Choroid plexus epithelial cell (primary cell): Measurements from ENCODE around the gene AGA.

Experiments
- DNase-seq: peaks from one replicate; pipeline ENCODE4 v3.0.0-alpha.2; 2010; ENCODE audit warnings: low read depth
- H3K4me3 ChIP-seq: 2 replicates; pipeline ENCODE4 v1.5.1; 2011; ENCODE audit warnings: low read depth, mild to moderate bottlenecking, control low read depth, low read length, moderate library complexity
- TF ChIP-seq, protein P1 (sequence below): conservative IDR thresholded peaks from 2 replicates; pipeline ENCODE4 v1.5.1; 2011; ENCODE audit warnings: low read depth, mild to moderate bottlenecking, control low read depth, inconsistent platforms, low read length, moderate library complexity

The AGA gene

DNA sequence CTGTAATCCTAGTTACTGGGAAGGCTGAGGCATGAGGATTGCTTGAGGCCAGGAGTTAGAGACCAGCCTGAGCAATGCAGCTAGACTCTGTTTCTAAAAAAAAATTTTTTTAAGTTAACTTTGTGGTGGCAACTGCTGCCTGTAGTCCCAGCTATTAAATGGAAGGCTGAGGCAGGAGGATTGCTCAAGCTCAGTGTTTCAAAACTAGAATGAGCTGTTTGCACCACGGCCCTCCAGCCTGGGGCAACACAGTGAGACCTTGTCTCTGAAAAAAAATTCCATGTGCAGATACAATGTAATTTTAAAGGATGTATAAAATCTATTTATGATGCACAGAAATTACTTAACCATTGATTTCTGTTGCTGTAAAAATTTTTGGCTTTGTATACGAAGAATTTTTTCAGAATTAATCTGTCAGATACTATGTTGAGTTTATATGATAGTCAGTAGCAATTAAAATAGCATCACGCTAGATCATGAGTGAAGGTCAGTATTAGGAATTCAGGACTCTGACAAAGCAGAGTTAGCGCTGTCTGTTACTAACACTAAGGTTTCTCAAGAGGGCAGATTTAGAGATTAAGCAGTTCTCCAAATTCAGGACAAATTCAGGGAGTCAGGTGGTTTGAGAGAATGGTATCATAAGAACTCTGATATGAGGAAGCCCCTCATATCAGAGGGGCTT is 8.3 kb upstream of the AGA start:
- no peak overlapping the region for H3K4me3 ChIP-seq
- TF ChIP-seq, protein P1, sequence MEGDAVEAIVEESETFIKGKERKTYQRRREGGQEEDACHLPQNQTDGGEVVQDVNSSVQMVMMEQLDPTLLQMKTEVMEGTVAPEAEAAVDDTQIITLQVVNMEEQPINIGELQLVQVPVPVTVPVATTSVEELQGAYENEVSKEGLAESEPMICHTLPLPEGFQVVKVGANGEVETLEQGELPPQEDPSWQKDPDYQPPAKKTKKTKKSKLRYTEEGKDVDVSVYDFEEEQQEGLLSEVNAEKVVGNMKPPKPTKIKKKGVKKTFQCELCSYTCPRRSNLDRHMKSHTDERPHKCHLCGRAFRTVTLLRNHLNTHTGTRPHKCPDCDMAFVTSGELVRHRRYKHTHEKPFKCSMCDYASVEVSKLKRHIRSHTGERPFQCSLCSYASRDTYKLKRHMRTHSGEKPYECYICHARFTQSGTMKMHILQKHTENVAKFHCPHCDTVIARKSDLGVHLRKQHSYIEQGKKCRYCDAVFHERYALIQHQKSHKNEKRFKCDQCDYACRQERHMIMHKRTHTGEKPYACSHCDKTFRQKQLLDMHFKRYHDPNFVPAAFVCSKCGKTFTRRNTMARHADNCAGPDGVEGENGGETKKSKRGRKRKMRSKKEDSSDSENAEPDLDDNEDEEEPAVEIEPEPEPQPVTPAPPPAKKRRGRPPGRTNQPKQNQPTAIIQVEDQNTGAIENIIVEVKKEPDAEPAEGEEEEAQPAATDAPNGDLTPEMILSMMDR, result no peak
- peak; percentile 23 for DNase-seq

DNA sequence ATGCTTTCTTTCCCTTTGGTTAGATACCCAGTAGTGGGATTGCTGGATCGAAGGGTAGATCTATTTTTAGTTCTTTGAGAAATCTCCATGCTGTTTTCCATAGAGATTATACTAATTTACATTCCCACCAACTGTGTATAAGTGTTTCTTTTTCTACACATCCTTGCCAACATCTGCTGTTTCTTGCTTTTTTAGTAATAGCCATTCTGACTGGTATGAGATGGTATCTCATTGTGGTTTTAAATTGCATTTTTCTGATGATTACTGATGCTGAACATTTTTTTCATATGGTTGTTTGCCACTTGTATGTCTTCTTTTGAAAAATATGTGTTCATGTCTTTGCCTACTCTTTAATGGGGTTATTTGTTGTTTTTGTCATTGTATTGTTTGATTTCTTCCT is 6.6 kb upstream of the AGA start:
- peak; percentile 42 for DNase-seq
- H3K4me3 ChIP-seq, result no peak overlapping the region

DNA sequence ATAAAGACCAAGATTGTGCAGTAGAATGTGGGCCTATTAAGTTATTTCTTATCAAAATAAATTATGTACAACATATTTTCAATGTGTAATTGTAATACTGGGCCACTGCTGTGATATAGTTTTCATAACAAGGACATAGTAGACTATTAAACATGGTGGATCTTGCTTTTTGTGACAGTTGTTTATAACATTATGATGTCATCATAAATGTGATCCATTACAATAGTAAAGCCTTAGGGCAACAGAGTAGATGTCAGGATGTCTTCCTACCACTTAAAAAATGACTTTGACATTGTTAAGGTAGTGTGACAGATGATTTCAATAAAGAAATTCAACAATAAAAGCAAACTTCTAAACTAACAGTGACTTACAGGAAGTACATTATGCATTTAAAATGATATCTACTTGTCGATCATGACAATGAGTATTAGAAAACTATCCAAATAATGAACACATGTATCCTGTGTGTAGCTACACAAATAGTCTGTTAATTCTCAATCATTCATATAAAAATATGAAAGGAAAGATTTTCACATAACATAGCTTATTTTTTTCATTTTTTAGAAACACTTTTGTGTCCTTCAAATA is 5.3 kb upstream of the AGA start:
- H3K4me3 ChIP-seq, result no peak overlapping the region
- TF ChIP-seq, protein P1, result no peak
- no peak for DNase-seq

More for the DNA sequence above, 6.6 kb upstream of the AGA start:
- TF ChIP-seq, protein P1, result no peak

DNA sequence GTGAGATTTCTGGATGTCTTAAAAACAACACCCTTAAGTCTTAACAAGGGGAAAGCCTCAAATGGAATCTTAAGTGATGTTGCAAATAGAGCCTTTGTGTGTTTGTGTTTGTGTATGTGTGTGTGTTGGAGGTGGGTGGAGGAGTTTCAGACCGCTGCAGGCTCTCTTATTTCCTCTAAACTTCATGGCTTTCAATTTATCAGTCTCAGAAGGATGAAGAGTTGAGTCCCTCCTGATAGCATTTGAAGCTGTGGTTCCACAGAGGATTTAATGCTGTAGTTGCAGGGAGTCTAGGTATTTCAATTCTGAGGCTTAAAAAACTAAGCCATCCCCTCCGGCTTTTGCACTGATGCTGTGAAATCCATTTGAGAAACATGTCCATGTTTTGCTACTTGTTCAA is 4.3 kb upstream of the AGA start:
- DNase-seq, result no peak
- no peak overlapping the region for H3K4me3 ChIP-seq
- TF ChIP-seq, protein P1, result no peak

DNA sequence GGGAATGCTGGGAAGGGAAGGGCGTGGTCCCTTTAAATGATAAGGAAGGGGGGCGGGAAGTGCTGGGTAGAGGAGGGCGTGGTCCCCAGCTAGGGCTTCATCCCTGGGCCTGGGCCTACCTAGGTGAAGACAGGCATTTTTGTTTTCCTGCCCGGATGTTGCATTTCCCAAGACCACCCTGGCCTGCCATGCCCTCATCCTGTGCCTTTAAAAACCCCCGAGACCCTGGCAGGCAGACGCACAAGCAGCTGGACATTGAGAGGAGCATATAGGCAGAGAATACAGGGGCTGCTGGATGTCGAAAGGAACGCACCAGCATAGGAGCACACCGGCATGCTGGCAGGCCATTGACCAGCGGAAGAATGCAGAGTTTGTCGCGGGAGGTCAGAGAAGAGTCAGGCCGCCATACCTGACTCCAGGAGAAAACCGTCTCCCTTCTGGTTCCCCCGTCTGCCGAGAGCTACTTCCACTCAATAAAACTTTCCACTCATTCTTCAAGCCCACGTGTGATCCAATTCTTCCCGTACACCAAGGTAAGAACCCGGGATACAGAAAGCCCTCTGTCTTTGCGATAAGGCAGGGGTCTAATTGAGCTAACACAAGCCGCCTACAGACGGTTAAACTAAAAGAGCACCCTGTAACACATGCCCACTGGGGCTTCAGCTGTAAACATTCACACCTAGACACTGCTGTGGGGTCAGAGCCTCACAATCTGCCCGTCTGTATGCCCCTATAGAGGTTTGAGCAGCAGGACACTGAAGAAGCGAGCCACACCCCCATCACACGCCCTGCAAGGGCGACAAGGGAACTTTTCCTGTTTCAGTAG is 2.9 kb upstream of the AGA start:
- TF ChIP-seq, protein P1, result no peak
- no peak for DNase-seq
- H3K4me3 ChIP-seq, result no peak overlapping the region

DNA sequence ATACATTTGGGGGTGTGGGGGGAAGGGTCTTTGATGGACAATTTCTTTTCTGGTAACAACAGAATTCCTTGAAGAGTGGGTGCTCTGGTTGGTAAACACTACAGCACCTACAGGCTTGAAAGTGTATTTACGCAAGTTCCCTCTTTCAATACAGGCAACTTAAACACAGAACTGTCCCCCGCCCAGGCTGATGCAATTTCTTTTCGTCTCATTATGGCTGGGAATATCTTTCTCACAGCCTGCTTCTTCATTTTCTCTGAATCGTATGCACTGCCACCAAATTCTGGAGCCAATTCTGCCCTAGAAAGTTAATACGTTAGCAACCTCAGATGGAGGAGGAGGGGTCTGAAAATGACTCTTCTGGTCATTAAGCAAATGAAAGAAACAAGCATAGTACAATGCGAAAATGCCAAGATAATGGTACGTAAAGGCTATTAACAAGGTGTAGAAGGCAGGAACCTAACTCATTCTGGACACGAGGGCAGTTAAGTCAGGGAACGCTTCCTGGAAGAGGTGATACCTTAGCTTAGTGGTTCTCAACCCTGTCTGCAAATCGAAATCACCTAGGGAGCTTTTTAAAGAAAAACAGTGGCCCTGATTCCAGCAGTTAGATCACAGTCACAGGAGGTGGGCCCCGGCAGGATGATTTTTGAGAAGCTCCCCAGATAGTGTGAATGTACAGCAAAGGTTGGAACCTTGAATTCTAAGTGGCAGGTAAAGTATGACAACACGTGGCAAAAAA is 1.0 kb downstream of the AGA start:
- DNase-seq, result peak; percentile 28
- H3K4me3 ChIP-seq, result peak overlapping the region; percentile 93
- TF ChIP-seq, protein P1, result peak; percentile 16
